ENCODE data around the gene SPATA20.

DNA sequence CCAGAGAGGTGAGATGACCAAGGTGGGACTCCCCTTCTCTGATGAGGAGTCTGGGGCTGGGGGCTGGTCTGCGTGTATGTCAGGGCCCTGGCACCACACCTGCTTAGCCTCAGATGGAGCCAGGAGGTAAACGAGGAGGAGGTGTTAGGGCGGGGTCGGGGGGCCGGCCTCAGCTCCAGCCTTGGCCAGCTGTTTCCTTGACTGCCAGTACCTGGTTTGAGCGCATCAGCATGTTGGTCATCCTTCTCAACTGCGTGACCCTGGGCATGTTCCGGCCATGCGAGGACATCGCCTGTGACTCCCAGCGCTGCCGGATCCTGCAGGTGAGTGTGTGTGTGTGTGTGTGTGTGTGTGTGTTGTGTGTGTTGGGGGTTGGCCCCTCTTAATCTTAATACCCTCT lies 21.7 kb downstream of the SPATA20 start:
- TF ChIP-seq POLR2A (IDR thresholded peaks at IDR 0.05; ENCODE audit: control extremely low read depth in 1 of 2, low read depth in 2 of 2, low read length in 2 of 2) (no peak), KDM1A (IDR thresholded peaks at IDR 0.05; ENCODE audit: borderline replicate concordance, low read length) (no peak), YY1 (IDR thresholded peaks at IDR 0.05; ENCODE audit: low read depth, low read length) (no peak), POLR2AphosphoS5 (IDR thresholded peaks at IDR 0.05; ENCODE audit: low read depth, low read length) (no peak), RAD21 (IDR thresholded peaks at IDR 0.05 in 1 of 2, conservative IDR thresholded peaks at IDR 0.05 in 1 of 2; ENCODE audit: low read depth in 2 of 2, low read length in 2 of 2) (no peak)
- TF ChIP-seq, protein P1, sequence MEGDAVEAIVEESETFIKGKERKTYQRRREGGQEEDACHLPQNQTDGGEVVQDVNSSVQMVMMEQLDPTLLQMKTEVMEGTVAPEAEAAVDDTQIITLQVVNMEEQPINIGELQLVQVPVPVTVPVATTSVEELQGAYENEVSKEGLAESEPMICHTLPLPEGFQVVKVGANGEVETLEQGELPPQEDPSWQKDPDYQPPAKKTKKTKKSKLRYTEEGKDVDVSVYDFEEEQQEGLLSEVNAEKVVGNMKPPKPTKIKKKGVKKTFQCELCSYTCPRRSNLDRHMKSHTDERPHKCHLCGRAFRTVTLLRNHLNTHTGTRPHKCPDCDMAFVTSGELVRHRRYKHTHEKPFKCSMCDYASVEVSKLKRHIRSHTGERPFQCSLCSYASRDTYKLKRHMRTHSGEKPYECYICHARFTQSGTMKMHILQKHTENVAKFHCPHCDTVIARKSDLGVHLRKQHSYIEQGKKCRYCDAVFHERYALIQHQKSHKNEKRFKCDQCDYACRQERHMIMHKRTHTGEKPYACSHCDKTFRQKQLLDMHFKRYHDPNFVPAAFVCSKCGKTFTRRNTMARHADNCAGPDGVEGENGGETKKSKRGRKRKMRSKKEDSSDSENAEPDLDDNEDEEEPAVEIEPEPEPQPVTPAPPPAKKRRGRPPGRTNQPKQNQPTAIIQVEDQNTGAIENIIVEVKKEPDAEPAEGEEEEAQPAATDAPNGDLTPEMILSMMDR (IDR thresholded peaks at IDR 0.05; ENCODE audit: control extremely low read depth in 1 of 3, insufficient read depth in 1 of 3, low read depth in 1 of 3, low read length in 3 of 3) = no peak
